IMR-90 (cell line): ENCODE results near the gene SURF6.

ENCODE experiments used
- BHLHE40 ChIP-seq: fragments of 150-350 bp; IDR thresholded peaks from 2 replicates; pipeline ENCODE4 v1.6.1; 2016; ENCODE audit warnings: mild to moderate bottlenecking, low read depth, low read length
- CHD1 ChIP-seq: IDR thresholded peaks from 2 replicates; pipeline ENCODE4 v1.6.1; 2012; ENCODE audit warnings: low read depth, low read length, improper control_type of control experiment
- CTCF ChIP-seq: conservative IDR thresholded peaks from 2 replicates; pipeline ENCODE4 v1.5.1; 2012; ENCODE audit warnings: mild to moderate bottlenecking, low read depth, low read length, improper control_type of control experiment
- MAFK ChIP-seq: IDR thresholded peaks from 2 replicates; pipeline ENCODE4 v1.6.1; 2012; ENCODE audit warnings: low read depth, low read length, improper control_type of control experiment
- MAZ ChIP-seq: IDR thresholded peaks from 2 replicates; pipeline ENCODE4 v1.6.1; 2012; ENCODE audit warnings: low read depth, mild to moderate bottlenecking, low read length, improper control_type of control experiment, moderate library complexity, borderline replicate concordance
- MXI1 ChIP-seq: IDR thresholded peaks from 2 replicates; pipeline ENCODE4 v1.6.1; 2012; ENCODE audit warnings: low read depth, mild to moderate bottlenecking, low read length, moderate library complexity, borderline replicate concordance
- POLR2A ChIP-seq: IDR thresholded peaks from 2 replicates; pipeline ENCODE4 v1.6.1; 2012; ENCODE audit warnings: mild to moderate bottlenecking, low read depth, low read length
- RAD21 ChIP-seq: IDR thresholded peaks from 2 replicates; pipeline ENCODE4 v1.6.1; 2012; ENCODE audit warnings: low read length, improper control_type of control experiment
- SMC3 ChIP-seq: fragments of 150-350 bp; IDR thresholded peaks from 2 replicates; pipeline ENCODE4 v1.6.1; 2016; ENCODE audit warnings: low read depth, mild to moderate bottlenecking, antibody characterized with exemption, low read length, moderate library complexity

- no peak for TF ChIP-seq CTCF
- TF ChIP-seq POLR2A, result no peak
- no peak for TF ChIP-seq BHLHE40
- no peak for TF ChIP-seq MXI1
- no peak for TF ChIP-seq CHD1
- TF ChIP-seq MAZ, result no peak
- no peak for TF ChIP-seq RAD21
- TF ChIP-seq MAFK, result no peak
- no peak for TF ChIP-seq SMC3
Observed at GRCh38 chr9:133333011-133333410, 3.0 kb downstream of the SURF6 start.
